ENCODE measurements around the gene FNDC8. TPM values are rescaled to one million over a fixed set of nuclear protein-coding genes. Genes with fewer than 3 reads are reported as not detected.
"Not testable (repeated sequence)": the region's sequence is repeated elsewhere in the genome, so short reads cannot be mapped to it uniquely, and the experiment has no call there.

Gene FNDC8
- total and polyA plus RNA-seq, 2 of the 4 experiments (the other 2 are of a cell fraction): not detected

- H2AFZ ChIP-seq (replicated peaks; ENCODE audit: low read length, poor library complexity); BruUV-seq (replicated peaks); H3K9ac ChIP-seq (ENCODE audit: low read depth, low read length); H3K18ac ChIP-seq (ENCODE audit: low read depth, low read length); H4K5ac ChIP-seq (ENCODE audit: low read depth, low read length); CTCF ChIA-PET; H3K27me3 ChIP-seq (ENCODE audit: control insufficient read depth, insufficient read depth, low read length); H4K20me1 ChIP-seq (ENCODE audit: insufficient read depth, low read length); H2BK20ac ChIP-seq (ENCODE audit: low read depth, low read length); H2AK9ac ChIP-seq (replicated peaks; ENCODE audit: low read depth, low read length, poor library complexity); H3K36me3 ChIP-seq (ENCODE audit: control insufficient read depth, insufficient read depth, low read length); H3K56ac ChIP-seq (ENCODE audit: extremely low read depth, insufficient read depth, low read length); H4K8ac ChIP-seq (ENCODE audit: low read depth in 2 of 2, low read length in 2 of 2); H3K27ac ChIP-seq (ENCODE audit: insufficient read depth, low read length); H4K91ac ChIP-seq (ENCODE audit: insufficient read depth, low read depth, low read length); DNase-seq; dilution Hi-C loops (cut with HindIII; ENCODE audit: low sequenced_read_pairs, unreplicated experiment); H3K4me3 ChIP-seq (ENCODE audit: insufficient read depth, low read depth, low read length); H3K23ac ChIP-seq (ENCODE audit: low read depth, low read length); H3K9me3 ChIP-seq (ENCODE audit: control insufficient read depth, insufficient read depth, low read length); H3K14ac ChIP-seq (replicated peaks; ENCODE audit: low read depth, low read length); H3K4ac ChIP-seq (ENCODE audit: low read depth, low read length); intact Hi-C loops (cut with micrococcal nuclease); H3K4me2 ChIP-seq (ENCODE audit: low read depth, low read length); ATAC-seq (ENCODE audit: low read depth); H2BK5ac ChIP-seq (ENCODE audit: low read depth, low read length, poor library complexity, severe bottlenecking); H2BK15ac ChIP-seq (ENCODE audit: low read depth, low read length); H2AK5ac ChIP-seq (ENCODE audit: low read depth, low read length); H2BK120ac ChIP-seq (ENCODE audit: low read depth, low read length): not testable (repeated sequence)
- WGBS, 2 experiments (ENCODE audit: extremely low coverage in 2 of 2, insufficient read length in 1 of 2): 98% methylated on average over 5 of the region's 11 CpGs; no CpG with 5 or more reads in 1 of the 2 experiments
- Histone ChIP-seq H3K9me1 (ENCODE audit: insufficient read depth, low read length) (peaks cover 14% of the 10 kb centered on the region), H3K4me1 (ENCODE audit: control insufficient read depth, insufficient read depth, low read length) (peaks cover 10% of the 10 kb centered on the region), H3K79me1 (ENCODE audit: low read depth in 1 of 2, low read length in 2 of 2) (peaks cover 5 to 31% of the 10 kb centered on the region in 2 experiments; a peak in 3 of 4 replicates)
- in situ Hi-C loops (cut with MboI; ENCODE audit: low sequenced_read_pairs): loop anchor here (5.0 kb wide), 1 partner anchor 93 kb away; no protein-coding TSS in a partner anchor
- POLR2A ChIA-PET (ENCODE audit: unreplicated experiment): interaction anchor here (0.6 kb wide), 1 partner anchor 446 kb away, joined by 3 read pairs; no protein-coding TSS in a partner anchor
Measured at GRCh38 chr17:35090707-35091106, 30.7 kb upstream of the FNDC8 start.
